Liver (tissue), 9 donors: ENCODE measurements around the gene ETV3. TPM values are rescaled to one million over a fixed set of nuclear protein-coding genes. Genes with fewer than 3 reads are reported as not detected.

Experiments
- DNase-seq: peaks from one replicate; pipeline ENCODE4 v3.0.0-alpha.2; 2017; ENCODE audit warnings: low spot score
- H3K27ac ChIP-seq, 2 donors: one replicate each; pipeline ENCODE4 v1.7.0; 2013; ENCODE audit warnings: inconsistent platforms in 2 of 2, low read length in 2 of 2, control low read depth in 1 of 2, low read depth in 1 of 2, mild to moderate bottlenecking in 1 of 2
- H3K27me3 ChIP-seq, 4 donors: one replicate each; pipeline versions ENCODE4 v1.6.1 to v1.7.0; 2013; ENCODE audit warnings: low read length in 3 of 4, inconsistent platforms in 1 of 4, mild to moderate bottlenecking in 1 of 4, moderate library complexity in 1 of 4; ENCODE audit not compliant: control insufficient read depth in 4 of 4, insufficient read depth in 4 of 4
- H3K36me3 ChIP-seq, 4 donors: one replicate each; pipeline versions ENCODE4 v1.6.1 to v1.7.0; 2013; ENCODE audit warnings: low read length in 3 of 4, mild to moderate bottlenecking in 3 of 4, low read depth in 1 of 4, moderate library complexity in 1 of 4; ENCODE audit not compliant: control insufficient read depth in 4 of 4, insufficient read depth in 3 of 4
- H3K4me1 ChIP-seq, 4 donors: one replicate each; pipeline versions ENCODE4 v1.6.1 to v1.7.0; 2013; ENCODE audit warnings: low read length in 3 of 4, mild to moderate bottlenecking in 3 of 4, moderate library complexity in 1 of 4; ENCODE audit not compliant: control insufficient read depth in 4 of 4, insufficient read depth in 4 of 4
- H3K4me3 ChIP-seq, 3 donors: one replicate each; pipeline versions ENCODE4 v1.6.1 to v1.7.0; 2013; ENCODE audit warnings: low read length in 3 of 3, control low read depth in 1 of 3, low read depth in 1 of 3, mild to moderate bottlenecking in 1 of 3
- H3K9ac ChIP-seq, 2 donors: one replicate each; pipeline ENCODE4 v1.7.0; 2013; ENCODE audit warnings: low read length in 2 of 2, mild to moderate bottlenecking in 2 of 2, moderate library complexity in 2 of 2, control low read depth in 1 of 2, low read depth in 1 of 2
- H3K9me3 ChIP-seq, 4 donors: one replicate each; pipeline versions ENCODE4 v1.6.1 to v1.7.0; 2013; ENCODE audit warnings: low read length in 3 of 4; ENCODE audit not compliant: control insufficient read depth in 4 of 4
- EGR1 ChIP-seq, 2 donors: IDR thresholded peaks; 2 replicates each; pipeline ENCODE4 v1.6.1; 2016 to 2018; ENCODE audit warnings: antibody characterized with exemption in 2 of 2, low read depth in 2 of 2
- FOXA1 ChIP-seq: IDR thresholded peaks from 2 replicates; pipeline ENCODE4 v1.6.1; 2016; ENCODE audit warnings: antibody characterized with exemption
- FOXA2 ChIP-seq: IDR thresholded peaks from 2 replicates; pipeline ENCODE4 v1.6.1; 2016; ENCODE audit warnings: antibody characterized with exemption
- GABPA ChIP-seq, 2 donors: IDR thresholded peaks in 1 of 2; conservative IDR thresholded peaks in 1 of 2; 2 replicates each; pipeline ENCODE4 v1.6.1; 2016; ENCODE audit warnings: antibody characterized with exemption in 2 of 2, mild to moderate bottlenecking in 1 of 2, moderate library complexity in 1 of 2
- HNF4A ChIP-seq, 2 donors: conservative IDR thresholded peaks; 2 replicates each; pipeline ENCODE4 v1.6.1; 2016; ENCODE audit warnings: antibody characterized with exemption in 2 of 2, mild to moderate bottlenecking in 2 of 2
- HNF4G ChIP-seq: IDR thresholded peaks from 2 replicates; pipeline ENCODE4 v1.6.1; 2016; ENCODE audit warnings: antibody characterized with exemption
- JUND ChIP-seq, 2 donors: IDR thresholded peaks; 2 replicates each; pipeline ENCODE4 v1.6.1; 2016; ENCODE audit warnings: antibody characterized with exemption in 2 of 2
- NR2F2 ChIP-seq: IDR thresholded peaks from 2 replicates; pipeline ENCODE4 v1.6.1; 2016; ENCODE audit warnings: antibody characterized with exemption
- RAD21 ChIP-seq, 2 donors: IDR thresholded peaks; 2 replicates each; pipeline ENCODE4 v1.6.1; 2016; ENCODE audit warnings: antibody characterized with exemption in 2 of 2, mild to moderate bottlenecking in 2 of 2
- REST ChIP-seq: IDR thresholded peaks from 2 replicates; pipeline ENCODE4 v1.6.1; 2016; ENCODE audit warnings: antibody characterized with exemption, mild to moderate bottlenecking
- RXRA ChIP-seq, 2 donors: IDR thresholded peaks; 2 replicates each; pipeline ENCODE4 v1.6.1; 2017 to 2018; ENCODE audit warnings: antibody characterized with exemption in 2 of 2, mild to moderate bottlenecking in 1 of 2
- SP1 ChIP-seq: IDR thresholded peaks from 2 replicates; pipeline ENCODE4 v1.6.1; 2018; ENCODE audit warnings: antibody characterized with exemption, mild to moderate bottlenecking
- TAF1 ChIP-seq: conservative IDR thresholded peaks from 2 replicates; pipeline ENCODE4 v1.6.1; 2016; ENCODE audit warnings: antibody characterized with exemption, mild to moderate bottlenecking
- YY1 ChIP-seq: IDR thresholded peaks from 2 replicates; pipeline ENCODE4 v1.6.1; 2016; ENCODE audit warnings: antibody characterized with exemption, mild to moderate bottlenecking
- ZBTB33 ChIP-seq: IDR thresholded peaks from 2 replicates; pipeline ENCODE4 v1.6.1; 2016; ENCODE audit warnings: antibody characterized with exemption
- WGBS: extraction: QIAGEN DNeasy Blood & Tissue Kit; methylation state at CpG from one replicate; pipeline ENCODE4 v1.1.7; 2013; 5-methylcytosine and 5-hydroxymethylcytosine counted together
- polyA plus RNA-seq, 2 donors: library from polyadenylated mRNA; stranded (reverse) in 1 of 2; unstranded in 1 of 2; fragments of 200-250 nt in 1 of 2; fragments of >200 nt in 1 of 2; fragmentation: Nextera tagmentation in 1 of 2; extraction: Ambion mirVana in 1 of 2; gene quantifications; one replicate each; pipeline versions ENCODE4 v1.2.1 to v1.2.3, GENCODE V29; 2013 to 2015
- total RNA-seq, 2 donors: library from RNA; depleted of rRNA; stranded (reverse); fragments of >200 nt; gene quantifications; one replicate each; pipeline ENCODE4 v1.2.3, GENCODE V29; 2014
- TF ChIP-seq, protein P1 (sequence below): IDR thresholded peaks from 2 replicates; pipeline ENCODE4 v1.6.1; 2016; ENCODE audit warnings: antibody characterized with exemption
- TF ChIP-seq, protein P2 (sequence below): IDR thresholded peaks from 2 replicates; pipeline ENCODE4 v1.6.1; 2016; ENCODE audit warnings: antibody characterized with exemption
- TF ChIP-seq, protein P3 (sequence below): fragments of 150-350 bp; IDR thresholded peaks from 2 replicates; pipeline ENCODE4 v1.5.1; 2017; ENCODE audit warnings: improper control_type of control experiment, low read depth, low read length; ENCODE audit not compliant: missing input control
- donor health status: healthy.
- donor health status: healthy.
- donor health status: healthy.
- donor health status: healthy.
- donor health status: healthy.

The ETV3 gene
- total and polyA plus RNA-seq, 4 donors: 2.0 to 10.8 (median 5.3) TPM

DNA sequence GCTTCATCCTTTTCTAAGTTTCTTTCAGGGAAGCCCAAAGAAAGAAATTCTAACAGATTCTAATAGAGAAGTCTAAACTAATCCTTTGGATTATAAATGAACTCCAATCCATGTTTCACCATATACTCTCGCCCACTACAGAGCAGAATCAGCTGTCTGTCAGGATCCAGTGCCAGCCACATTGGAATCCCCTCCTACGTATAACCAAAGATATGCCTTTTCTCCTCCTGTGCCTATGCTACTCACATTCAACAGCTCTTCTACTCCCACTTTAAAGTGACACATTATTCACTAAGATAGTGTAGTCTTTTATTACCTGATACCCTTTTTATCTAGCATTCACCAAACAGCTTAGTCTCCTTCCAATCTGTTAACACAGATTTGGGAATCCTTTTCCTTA lies 3.1 kb downstream of the ETV3 start:
- Histone ChIP-seq H3K27me3 (no peaks in the 10 kb centered on the region), H3K9me3 (no peaks in the 10 kb centered on the region), H3K9ac (no peak overlapping the region), H3K4me1 (peaks cover 9 to 28% (median 25%) of the 10 kb centered on the region in 4 donors), H3K4me3 (no peak overlapping the region), H3K36me3 (peaks cover 5 to 52% (median 47%) of the 10 kb centered on the region in 4 donors), H3K27ac (no peak overlapping the region)
- TF ChIP-seq HNF4A (conservative IDR thresholded peaks at IDR 0.05) (no peak), TAF1 (no peak), GABPA (IDR thresholded peaks at IDR 0.05 in 1 of 2, conservative IDR thresholded peaks at IDR 0.05 in 1 of 2) (no peak), FOXA2 (no peak), EGR1 (IDR thresholded peaks at IDR 0.05; ENCODE audit: low read depth in 2 of 2) (no peak), REST (no peak), JUND (IDR thresholded peaks at IDR 0.05) (no peak), SP1 (no peak), NR2F2 (no peak), YY1 (no peak), FOXA1 (no peak), RXRA (IDR thresholded peaks at IDR 0.05) (no peak), HNF4G (no peak), ZBTB33 (no peak), RAD21 (IDR thresholded peaks at IDR 0.05) (no peak)
- TF ChIP-seq, protein P1, sequence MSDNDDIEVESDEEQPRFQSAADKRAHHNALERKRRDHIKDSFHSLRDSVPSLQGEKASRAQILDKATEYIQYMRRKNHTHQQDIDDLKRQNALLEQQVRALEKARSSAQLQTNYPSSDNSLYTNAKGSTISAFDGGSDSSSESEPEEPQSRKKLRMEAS: no peak
- TF ChIP-seq, protein P2, sequence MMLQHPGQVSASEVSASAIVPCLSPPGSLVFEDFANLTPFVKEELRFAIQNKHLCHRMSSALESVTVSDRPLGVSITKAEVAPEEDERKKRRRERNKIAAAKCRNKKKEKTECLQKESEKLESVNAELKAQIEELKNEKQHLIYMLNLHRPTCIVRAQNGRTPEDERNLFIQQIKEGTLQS: no peak
- TF ChIP-seq, protein P3, sequence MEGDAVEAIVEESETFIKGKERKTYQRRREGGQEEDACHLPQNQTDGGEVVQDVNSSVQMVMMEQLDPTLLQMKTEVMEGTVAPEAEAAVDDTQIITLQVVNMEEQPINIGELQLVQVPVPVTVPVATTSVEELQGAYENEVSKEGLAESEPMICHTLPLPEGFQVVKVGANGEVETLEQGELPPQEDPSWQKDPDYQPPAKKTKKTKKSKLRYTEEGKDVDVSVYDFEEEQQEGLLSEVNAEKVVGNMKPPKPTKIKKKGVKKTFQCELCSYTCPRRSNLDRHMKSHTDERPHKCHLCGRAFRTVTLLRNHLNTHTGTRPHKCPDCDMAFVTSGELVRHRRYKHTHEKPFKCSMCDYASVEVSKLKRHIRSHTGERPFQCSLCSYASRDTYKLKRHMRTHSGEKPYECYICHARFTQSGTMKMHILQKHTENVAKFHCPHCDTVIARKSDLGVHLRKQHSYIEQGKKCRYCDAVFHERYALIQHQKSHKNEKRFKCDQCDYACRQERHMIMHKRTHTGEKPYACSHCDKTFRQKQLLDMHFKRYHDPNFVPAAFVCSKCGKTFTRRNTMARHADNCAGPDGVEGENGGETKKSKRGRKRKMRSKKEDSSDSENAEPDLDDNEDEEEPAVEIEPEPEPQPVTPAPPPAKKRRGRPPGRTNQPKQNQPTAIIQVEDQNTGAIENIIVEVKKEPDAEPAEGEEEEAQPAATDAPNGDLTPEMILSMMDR: no peak
- no peak for DNase-seq
- 95% methylated on average over 2 of the region's 2 CpGs for WGBS
